ENCODE data around the gene CHMP1A.

Gene CHMP1A

DNA sequence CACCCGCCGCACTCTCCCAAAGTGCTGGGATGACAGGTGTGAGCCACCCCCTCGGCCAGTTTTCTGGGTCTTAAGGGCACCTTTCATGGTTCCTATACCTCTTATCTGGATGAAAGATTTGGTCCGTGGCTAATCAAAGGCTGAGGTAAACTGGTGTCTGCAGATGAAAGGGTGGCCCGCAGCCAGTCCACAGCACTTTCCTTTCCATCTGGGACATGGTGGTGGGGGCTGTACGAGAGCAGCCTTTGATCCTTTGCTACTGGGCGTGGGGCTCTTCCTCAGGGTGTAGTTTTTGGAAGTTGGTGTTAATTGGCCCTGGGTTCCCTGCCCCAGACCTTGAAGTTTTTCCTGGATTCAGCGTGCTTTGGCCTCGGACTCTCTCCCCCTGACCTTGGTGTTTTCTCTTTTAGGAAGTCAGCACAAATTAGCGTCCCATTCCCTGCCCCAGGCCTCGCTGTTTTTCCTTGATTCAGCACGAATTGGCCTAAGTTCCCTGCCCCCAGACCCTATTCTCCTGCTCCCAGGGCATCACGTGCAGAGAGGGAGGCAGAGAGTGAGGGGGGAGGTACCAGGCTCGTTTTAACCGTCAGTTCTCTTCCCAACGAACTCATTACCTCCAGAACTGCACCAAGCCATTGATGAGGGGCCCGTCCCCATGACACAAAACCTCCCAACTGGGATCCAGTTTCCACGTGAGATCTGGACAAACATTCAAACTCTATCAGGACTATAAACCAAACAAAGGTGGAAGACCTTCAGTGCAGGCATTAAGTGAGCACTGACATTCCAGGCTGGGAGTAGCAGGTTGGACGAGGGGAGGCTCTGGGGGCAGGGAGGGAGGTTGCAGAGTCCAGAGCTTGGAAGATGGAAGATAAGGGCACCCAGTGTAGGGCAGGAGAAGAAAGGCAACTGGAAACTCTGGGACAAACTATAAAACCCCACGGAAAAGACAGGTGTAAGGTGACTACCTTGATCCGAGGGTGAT is 32.4 kb downstream of the CHMP1A start:
- no peak overlapping the region for H3K4me3 ChIP-seq (ENCODE audit: low read depth, low read length)
- TF ChIP-seq, protein P1, sequence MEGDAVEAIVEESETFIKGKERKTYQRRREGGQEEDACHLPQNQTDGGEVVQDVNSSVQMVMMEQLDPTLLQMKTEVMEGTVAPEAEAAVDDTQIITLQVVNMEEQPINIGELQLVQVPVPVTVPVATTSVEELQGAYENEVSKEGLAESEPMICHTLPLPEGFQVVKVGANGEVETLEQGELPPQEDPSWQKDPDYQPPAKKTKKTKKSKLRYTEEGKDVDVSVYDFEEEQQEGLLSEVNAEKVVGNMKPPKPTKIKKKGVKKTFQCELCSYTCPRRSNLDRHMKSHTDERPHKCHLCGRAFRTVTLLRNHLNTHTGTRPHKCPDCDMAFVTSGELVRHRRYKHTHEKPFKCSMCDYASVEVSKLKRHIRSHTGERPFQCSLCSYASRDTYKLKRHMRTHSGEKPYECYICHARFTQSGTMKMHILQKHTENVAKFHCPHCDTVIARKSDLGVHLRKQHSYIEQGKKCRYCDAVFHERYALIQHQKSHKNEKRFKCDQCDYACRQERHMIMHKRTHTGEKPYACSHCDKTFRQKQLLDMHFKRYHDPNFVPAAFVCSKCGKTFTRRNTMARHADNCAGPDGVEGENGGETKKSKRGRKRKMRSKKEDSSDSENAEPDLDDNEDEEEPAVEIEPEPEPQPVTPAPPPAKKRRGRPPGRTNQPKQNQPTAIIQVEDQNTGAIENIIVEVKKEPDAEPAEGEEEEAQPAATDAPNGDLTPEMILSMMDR (IDR thresholded peaks at IDR 0.05; ENCODE audit: borderline replicate concordance, insufficient read depth, low read depth, low read length) = no peak

- no peak overlapping the region for H3K4me3 ChIP-seq (ENCODE audit: low read depth, low read length)
- TF ChIP-seq, protein P1 (IDR thresholded peaks at IDR 0.05; ENCODE audit: borderline replicate concordance, insufficient read depth, low read depth, low read length) = no peak
Measured at GRCh38 chr16:89623511-89624261, 33.8 kb downstream of the CHMP1A start.

- no peak overlapping the region for H3K4me3 ChIP-seq (ENCODE audit: low read depth, low read length)
- TF ChIP-seq, protein P1 (IDR thresholded peaks at IDR 0.05; ENCODE audit: borderline replicate concordance, insufficient read depth, low read depth, low read length) = no peak
Measured at GRCh38 chr16:89621698-89622409, 35.7 kb downstream of the CHMP1A start.

DNA sequence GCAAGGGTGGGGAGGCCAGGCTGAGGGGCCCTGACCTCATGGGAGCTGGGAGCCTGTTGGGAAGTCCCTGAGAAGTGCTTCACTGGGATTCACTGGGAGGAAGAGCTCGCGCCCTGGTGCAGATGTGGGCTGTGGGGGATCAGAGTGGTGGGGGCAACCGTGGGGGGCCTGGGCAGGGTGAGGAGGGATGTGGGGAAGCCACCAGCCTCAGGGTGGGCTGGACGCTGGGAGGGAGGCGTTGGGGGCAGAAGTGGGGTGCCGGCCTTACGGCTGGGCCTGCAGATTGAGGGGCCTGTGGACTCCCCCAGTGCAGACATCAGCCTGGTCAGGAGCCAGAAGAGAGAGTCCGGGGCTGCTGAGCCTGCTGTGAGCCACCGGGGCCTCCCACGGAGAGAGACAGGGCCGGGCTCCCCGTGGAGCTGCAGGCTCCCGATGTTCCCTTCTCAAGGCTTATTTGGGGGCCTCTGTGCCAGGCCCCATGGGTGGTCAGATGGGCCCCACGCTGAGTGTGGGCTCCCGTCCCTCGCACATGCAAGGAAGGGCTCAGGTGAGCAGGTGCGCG is 36.3 kb downstream of the CHMP1A start:
- TF ChIP-seq, protein P1 (IDR thresholded peaks at IDR 0.05; ENCODE audit: borderline replicate concordance, insufficient read depth, low read depth, low read length) = no peak
- H3K4me3 ChIP-seq (ENCODE audit: low read depth, low read length) = no peak overlapping the region

- TF ChIP-seq, protein P1 (IDR thresholded peaks at IDR 0.05; ENCODE audit: borderline replicate concordance, insufficient read depth, low read depth, low read length) = no peak
Measured at GRCh38 chr16:89620406-89620841, 37.1 kb downstream of the CHMP1A start.

GRCh38 chr16:89619840-89620239 is 37.7 kb downstream of the CHMP1A start:
- no peak overlapping the region for H3K4me3 ChIP-seq (ENCODE audit: low read depth, low read length)
- TF ChIP-seq, protein P1 (IDR thresholded peaks at IDR 0.05; ENCODE audit: borderline replicate concordance, insufficient read depth, low read depth, low read length) = no peak

More at GRCh38 chr16:89620406-89620841, 37.1 kb downstream of the CHMP1A start:
- no peak overlapping the region for H3K4me3 ChIP-seq (ENCODE audit: low read depth, low read length)
